Osteocyte (in vitro differentiated cells): Measurements from ENCODE around the gene ACBD4. TPM values are rescaled to one million over a fixed set of nuclear protein-coding genes. Genes with fewer than 3 reads are reported as not detected.

ENCODE experiments used
- DNase-seq: peaks from one replicate; pipeline ENCODE4 v3.0.0; 2021; ENCODE audit warnings: mixed read lengths; ENCODE audit not compliant: unreplicated experiment; ENCODE audit errors: extremely low spot score
- H3K27ac Mint-ChIP-seq: one replicate; pipeline ENCODE4 v1.8.0; 2021; ENCODE audit warnings: mild to moderate bottlenecking, mixed read lengths; ENCODE audit not compliant: unreplicated experiment
- H3K27me3 Mint-ChIP-seq: one replicate; pipeline ENCODE4 v1.8.0; 2021; ENCODE audit warnings: mixed read lengths; ENCODE audit not compliant: unreplicated experiment
- H3K36me3 Mint-ChIP-seq: one replicate; pipeline ENCODE4 v1.8.0; 2021; ENCODE audit warnings: mixed read lengths; ENCODE audit not compliant: unreplicated experiment
- H3K4me1 Mint-ChIP-seq: one replicate; pipeline ENCODE4 v1.8.0; 2021; ENCODE audit warnings: mixed read lengths; ENCODE audit not compliant: unreplicated experiment
- H3K4me3 Mint-ChIP-seq: one replicate; pipeline ENCODE4 v1.8.0; 2021; ENCODE audit warnings: mild to moderate bottlenecking, moderate library complexity, mixed read lengths; ENCODE audit not compliant: unreplicated experiment
- H3K9me3 Mint-ChIP-seq: one replicate; pipeline ENCODE4 v1.8.0; 2021; ENCODE audit warnings: mixed read lengths; ENCODE audit not compliant: unreplicated experiment
- total RNA-seq: library from RNA; stranded (reverse); gene quantifications from 2 replicates; pipeline ENCODE4 v1.2.1, GENCODE V29; 2021
- TF ChIP-seq, protein P1 (sequence below): fragments of 200-600 bp; sonication (generic); IDR thresholded peaks from 2 replicates; pipeline ENCODE4 v1.5.0; 2021; ENCODE audit warnings: antibody characterized with exemption, mild to moderate bottlenecking, moderate library complexity

Gene ACBD4
- total RNA-seq, 1 donor from 2014 or later: 8.1 TPM

- peaks cover 4% of the 10 kb centered on the region for H3K36me3 Mint-ChIP-seq
- no peaks in the 10 kb centered on the region for H3K9me3 Mint-ChIP-seq
- peaks cover 40% of the 10 kb centered on the region for H3K4me1 Mint-ChIP-seq
- TF ChIP-seq, protein P1, sequence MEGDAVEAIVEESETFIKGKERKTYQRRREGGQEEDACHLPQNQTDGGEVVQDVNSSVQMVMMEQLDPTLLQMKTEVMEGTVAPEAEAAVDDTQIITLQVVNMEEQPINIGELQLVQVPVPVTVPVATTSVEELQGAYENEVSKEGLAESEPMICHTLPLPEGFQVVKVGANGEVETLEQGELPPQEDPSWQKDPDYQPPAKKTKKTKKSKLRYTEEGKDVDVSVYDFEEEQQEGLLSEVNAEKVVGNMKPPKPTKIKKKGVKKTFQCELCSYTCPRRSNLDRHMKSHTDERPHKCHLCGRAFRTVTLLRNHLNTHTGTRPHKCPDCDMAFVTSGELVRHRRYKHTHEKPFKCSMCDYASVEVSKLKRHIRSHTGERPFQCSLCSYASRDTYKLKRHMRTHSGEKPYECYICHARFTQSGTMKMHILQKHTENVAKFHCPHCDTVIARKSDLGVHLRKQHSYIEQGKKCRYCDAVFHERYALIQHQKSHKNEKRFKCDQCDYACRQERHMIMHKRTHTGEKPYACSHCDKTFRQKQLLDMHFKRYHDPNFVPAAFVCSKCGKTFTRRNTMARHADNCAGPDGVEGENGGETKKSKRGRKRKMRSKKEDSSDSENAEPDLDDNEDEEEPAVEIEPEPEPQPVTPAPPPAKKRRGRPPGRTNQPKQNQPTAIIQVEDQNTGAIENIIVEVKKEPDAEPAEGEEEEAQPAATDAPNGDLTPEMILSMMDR: no peak
- no peak overlapping the region for H3K27ac Mint-ChIP-seq
- no peaks in the 10 kb centered on the region for H3K27me3 Mint-ChIP-seq
- no peak overlapping the region for H3K4me3 Mint-ChIP-seq
- no peak for DNase-seq
These were observed 19.5 kb downstream of the ACBD4 start for GRCh38 chr17:45155029-45155428.

DNA sequence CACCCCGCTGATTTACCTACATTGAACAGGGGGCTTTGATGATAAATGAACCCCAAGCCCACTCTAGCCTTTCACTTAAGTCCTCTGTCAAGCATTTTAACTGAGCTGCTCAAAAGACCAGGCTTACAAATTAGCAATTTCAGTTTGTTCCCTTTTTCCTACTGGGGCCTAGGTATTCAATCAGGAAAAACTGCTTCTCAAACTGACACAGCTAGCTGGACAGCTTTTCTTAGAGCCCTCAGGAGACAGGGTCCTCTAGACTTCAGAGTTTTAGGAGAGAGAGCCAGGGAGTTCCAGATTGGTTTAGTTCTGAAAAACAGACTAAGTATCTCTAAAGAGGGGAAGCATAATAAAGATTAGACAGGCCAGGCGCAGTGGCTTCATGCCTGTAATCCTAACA, 20.0 kb downstream of the ACBD4 start:
- no peak for DNase-seq
- H3K4me1 Mint-ChIP-seq: peaks cover 43% of the 10 kb centered on the region
- TF ChIP-seq, protein P1: no peak
- H3K36me3 Mint-ChIP-seq: peaks cover 3% of the 10 kb centered on the region
- peak overlapping the region; percentile 70 for H3K27ac Mint-ChIP-seq
- H3K4me3 Mint-ChIP-seq: no peak overlapping the region
- no peaks in the 10 kb centered on the region for H3K9me3 Mint-ChIP-seq
- no peaks in the 10 kb centered on the region for H3K27me3 Mint-ChIP-seq

GRCh38 chr17:45156242-45156641, 20.8 kb downstream of the ACBD4 start:
- no peaks in the 10 kb centered on the region for H3K9me3 Mint-ChIP-seq
- peaks cover 39% of the 10 kb centered on the region for H3K4me1 Mint-ChIP-seq
- TF ChIP-seq, protein P1: no peak
- DNase-seq: no peak
- H3K27ac Mint-ChIP-seq: peak overlapping the region; percentile 34
- H3K4me3 Mint-ChIP-seq: no peak overlapping the region
- H3K36me3 Mint-ChIP-seq: peaks cover 3% of the 10 kb centered on the region
- H3K27me3 Mint-ChIP-seq: no peaks in the 10 kb centered on the region

GRCh38 chr17:45160447-45161287, 25.2 kb downstream of the ACBD4 start:
- DNase-seq: no peak
- Mint-ChIP-seq H3K27me3 (no peaks in the 10 kb centered on the region), H3K4me3 (peak overlapping the region; percentile 99), H3K36me3 (peaks cover 3% of the 10 kb centered on the region), H3K9me3 (no peaks in the 10 kb centered on the region), H3K4me1 (peaks cover 41% of the 10 kb centered on the region), H3K27ac (peak overlapping the region; percentile 99)
- TF ChIP-seq, protein P1: peak; percentile 23

DNA sequence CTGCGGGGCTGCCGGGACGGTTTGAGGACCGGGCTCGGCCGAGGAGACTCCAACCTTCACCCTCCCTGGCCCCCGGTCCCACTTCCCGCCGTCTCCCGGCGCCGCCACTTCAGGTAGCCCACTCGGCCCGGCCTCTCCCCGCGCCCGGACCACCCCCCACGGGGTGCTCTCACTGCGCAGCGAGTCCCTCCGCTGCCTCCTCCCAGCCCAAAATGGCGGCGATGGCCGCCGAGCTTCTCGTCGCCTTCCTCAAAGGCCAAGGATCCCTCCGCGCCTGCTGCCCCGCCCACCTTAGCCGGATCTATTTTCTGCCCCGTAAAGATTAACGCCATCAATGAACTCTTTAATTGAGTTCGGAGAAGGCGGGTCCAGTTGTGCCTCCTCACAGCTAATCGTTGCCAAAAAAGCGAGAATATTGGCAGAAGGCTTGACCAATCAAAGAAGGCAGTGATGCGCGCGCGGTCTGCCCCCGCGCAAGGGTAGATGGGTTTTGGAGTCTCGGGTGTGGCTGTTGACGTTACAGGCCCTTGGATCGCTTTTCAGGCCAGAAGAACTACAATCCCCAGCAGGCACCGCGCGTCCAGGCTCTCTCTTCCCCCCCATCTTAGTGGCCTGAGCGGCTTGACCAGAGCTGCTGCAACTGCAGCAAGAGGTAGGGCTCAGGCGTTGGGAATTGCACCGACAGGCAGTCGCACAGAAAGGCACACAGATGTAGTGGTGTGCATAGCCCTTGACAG, 26.0 kb downstream of the ACBD4 start, which contains the start of gene HEXIM2:
TSS of gene HEXIM2 (plus strand) at position 588 of the 737 bp plus-strand sequence. CDS start 919 bp downstream, outside the sequence.
- Mint-ChIP-seq H3K4me3 (peak within 1 kb of the TSS; percentile 99), H3K9me3 (no peaks in the 10 kb centered on the region), H3K36me3 (peaks cover 3% of the 10 kb centered on the region), H3K27ac (peak within 1 kb of the TSS; percentile 99), H3K4me1 (peaks cover 38% of the 10 kb centered on the region), H3K27me3 (no peaks in the 10 kb centered on the region)
- TF ChIP-seq, protein P1: no peak
- DNase-seq: peak; percentile 99
